Effector memory CD8-positive, alpha-beta T cell (primary cell): Measurements from ENCODE around the gene ARID5B.

Experiments used
- ATAC-seq: fragments of 150-1000 bp; cut with Tn5 transposase; replicated peaks from 2 replicates; pipeline ENCODE4 v1.10.0; 2021; ENCODE audit warnings: mild to moderate bottlenecking, moderate library complexity
- DNase-seq, 3 experiments: peaks; one replicate each; pipeline ENCODE4 v3.0.0; 2021
- H3K27ac Mint-ChIP-seq, 2 donors: one replicate each; pipeline ENCODE4 v1.8.0; 2022; ENCODE audit warnings: mild to moderate bottlenecking in 2 of 2, mixed read lengths in 2 of 2, moderate library complexity in 2 of 2
- H3K27me3 Mint-ChIP-seq, 2 donors: one replicate each; pipeline ENCODE4 v1.8.0; 2022; ENCODE audit warnings: mixed read lengths in 2 of 2
- H3K36me3 Mint-ChIP-seq: one replicate; pipeline ENCODE4 v1.8.0; 2022; ENCODE audit warnings: mild to moderate bottlenecking, moderate library complexity, mixed read lengths; ENCODE audit not compliant: insufficient read depth
- H3K4me1 Mint-ChIP-seq, 2 donors: one replicate each; pipeline ENCODE4 v1.8.0; 2022; ENCODE audit warnings: low read depth in 2 of 2, mixed read lengths in 2 of 2
- H3K4me3 Mint-ChIP-seq, 2 donors: one replicate each; pipeline ENCODE4 v1.8.0; 2022; ENCODE audit warnings: mild to moderate bottlenecking in 2 of 2, mixed read lengths in 2 of 2, moderate library complexity in 2 of 2
- H3K9me3 Mint-ChIP-seq, 2 donors: one replicate each; pipeline ENCODE4 v1.8.0; 2022; ENCODE audit warnings: mixed read lengths in 2 of 2

Gene ARID5B

GRCh38 chr10:62033125-62033524 lies 131.6 kb downstream of the ARID5B start:
- peaks cover 9% of the 10 kb centered on the region for H3K36me3 Mint-ChIP-seq
- H3K9me3 Mint-ChIP-seq: no peaks in the 10 kb centered on the region
- no peaks in the 10 kb centered on the region for H3K27me3 Mint-ChIP-seq
- peaks cover 1 to 31% of the 10 kb centered on the region in 2 donors for H3K4me1 Mint-ChIP-seq
- peak overlapping the region in 1 of 2 donors; percentile 28 for H3K27ac Mint-ChIP-seq
- ATAC-seq (peak; percentile 32), DNase-seq (no peak)
- no peak overlapping the region for H3K4me3 Mint-ChIP-seq

- no peak for DNase-seq
- peaks cover 5 to 36% of the 10 kb centered on the region in 2 donors for H3K4me1 Mint-ChIP-seq
- H3K27me3 Mint-ChIP-seq: no peaks in the 10 kb centered on the region
- H3K36me3 Mint-ChIP-seq: peaks cover 9% of the 10 kb centered on the region
- no peak overlapping the region for H3K27ac Mint-ChIP-seq
- H3K4me3 Mint-ChIP-seq: no peak overlapping the region
- no peaks in the 10 kb centered on the region for H3K9me3 Mint-ChIP-seq
- ATAC-seq: no peak
These were observed 132.7 kb downstream of the ARID5B start for GRCh38 chr10:62034096-62034640.

GRCh38 chr10:62036186-62037081 lies 134.9 kb downstream of the ARID5B start:
- Mint-ChIP-seq H3K36me3 (no peaks in the 10 kb centered on the region), H3K4me3 (no peak overlapping the region), H3K27ac (peak overlapping the region in 1 of 2 donors; percentile 44), H3K27me3 (no peaks in the 10 kb centered on the region), H3K9me3 (no peaks in the 10 kb centered on the region), H3K4me1 (peaks cover 5 to 44% of the 10 kb centered on the region in 2 donors)
- DNase-seq (no peak), ATAC-seq (no peak)

- no peak overlapping the region for H3K4me3 Mint-ChIP-seq
- DNase-seq (no peak), ATAC-seq (no peak)
- peak overlapping the region in 1 of 2 donors; percentile 44 for H3K27ac Mint-ChIP-seq
- H3K27me3 Mint-ChIP-seq: no peaks in the 10 kb centered on the region
- H3K4me1 Mint-ChIP-seq: peaks cover 7 to 50% of the 10 kb centered on the region in 2 donors
- no peaks in the 10 kb centered on the region for H3K36me3 Mint-ChIP-seq
- H3K9me3 Mint-ChIP-seq: no peaks in the 10 kb centered on the region
These were observed 135.8 kb downstream of the ARID5B start for GRCh38 chr10:62037166-62037831.

- H3K4me1 Mint-ChIP-seq: peaks cover 8 to 51% of the 10 kb centered on the region in 2 donors
- H3K9me3 Mint-ChIP-seq: no peaks in the 10 kb centered on the region
- H3K27me3 Mint-ChIP-seq: no peaks in the 10 kb centered on the region
- DNase-seq (no peak), ATAC-seq (no peak)
- H3K27ac Mint-ChIP-seq: peak overlapping the region in 1 of 2 donors; percentile 88
- no peaks in the 10 kb centered on the region for H3K36me3 Mint-ChIP-seq
- no peak overlapping the region for H3K4me3 Mint-ChIP-seq
These were observed 136.6 kb downstream of the ARID5B start for GRCh38 chr10:62037890-62038608.

- peak overlapping the region; percentile 40 to 58 for H3K4me3 Mint-ChIP-seq
- peak; percentile 88 for ATAC-seq
- no peaks in the 10 kb centered on the region for H3K9me3 Mint-ChIP-seq
- peak; percentile 58 to 70 (median 62) for DNase-seq
- H3K36me3 Mint-ChIP-seq: no peaks in the 10 kb centered on the region
- H3K27ac Mint-ChIP-seq: peak overlapping the region; percentile 20 to 88
- no peaks in the 10 kb centered on the region for H3K27me3 Mint-ChIP-seq
- H3K4me1 Mint-ChIP-seq: peaks cover 14 to 51% of the 10 kb centered on the region in 2 donors
These were observed 137.2 kb downstream of the ARID5B start for GRCh38 chr10:62038609-62039190.

GRCh38 chr10:62039954-62040353 lies 138.5 kb downstream of the ARID5B start:
- Mint-ChIP-seq H3K27me3 (no peaks in the 10 kb centered on the region), H3K36me3 (no peaks in the 10 kb centered on the region), H3K27ac (peak overlapping the region in 1 of 2 donors; percentile 46), H3K4me3 (no peak overlapping the region), H3K9me3 (no peaks in the 10 kb centered on the region), H3K4me1 (peaks cover 14 to 53% of the 10 kb centered on the region in 2 donors)
- ATAC-seq (no peak), DNase-seq (no peak)

GRCh38 chr10:62040881-62041280 lies 139.4 kb downstream of the ARID5B start:
- DNase-seq (no peak), ATAC-seq (no peak)
- Mint-ChIP-seq H3K4me3 (no peak overlapping the region), H3K4me1 (peaks cover 19 to 59% of the 10 kb centered on the region in 2 donors), H3K27ac (no peak overlapping the region), H3K36me3 (no peaks in the 10 kb centered on the region), H3K27me3 (no peaks in the 10 kb centered on the region), H3K9me3 (no peaks in the 10 kb centered on the region)

GRCh38 chr10:62043421-62044021 lies 142.0 kb downstream of the ARID5B start:
- Mint-ChIP-seq H3K27me3 (no peaks in the 10 kb centered on the region), H3K36me3 (no peaks in the 10 kb centered on the region), H3K4me1 (peaks cover 43 to 84% of the 10 kb centered on the region in 2 donors), H3K9me3 (no peaks in the 10 kb centered on the region), H3K27ac (peak overlapping the region in 1 of 2 donors; percentile 50), H3K4me3 (no peak overlapping the region)
- ATAC-seq: no peak
- no peak for DNase-seq

GRCh38 chr10:62044566-62044965 lies 143.1 kb downstream of the ARID5B start:
- no peak for ATAC-seq
- H3K4me1 Mint-ChIP-seq: peaks cover 49 to 84% of the 10 kb centered on the region in 2 donors
- H3K9me3 Mint-ChIP-seq: no peaks in the 10 kb centered on the region
- DNase-seq: no peak
- H3K36me3 Mint-ChIP-seq: peaks cover 6% of the 10 kb centered on the region
- no peaks in the 10 kb centered on the region for H3K27me3 Mint-ChIP-seq
- no peak overlapping the region for H3K4me3 Mint-ChIP-seq
- H3K27ac Mint-ChIP-seq: peak overlapping the region in 1 of 2 donors; percentile 97

GRCh38 chr10:62045765-62046521 lies 144.4 kb downstream of the ARID5B start:
- peaks cover 13% of the 10 kb centered on the region for H3K36me3 Mint-ChIP-seq
- no peak for ATAC-seq
- peaks cover 61 to 88% of the 10 kb centered on the region in 2 donors for H3K4me1 Mint-ChIP-seq
- no peaks in the 10 kb centered on the region for H3K27me3 Mint-ChIP-seq
- peak overlapping the region; percentile 97 for H3K27ac Mint-ChIP-seq
- no peaks in the 10 kb centered on the region for H3K9me3 Mint-ChIP-seq
- H3K4me3 Mint-ChIP-seq: peak overlapping the region; percentile 81 to 91
- DNase-seq: no peak
